HG02623 (cell line): ENCODE measurements around the gene SH2D2A.
A peak's percentile ranks its signal among the peaks of the same experiment; 100 is the strongest.
"Not testable (repeated sequence)": the region's sequence is repeated elsewhere in the genome, so short reads cannot be mapped to it uniquely, and the experiment has no call there.

Source experiments
- ATAC-seq: cut with Tn5 transposase; IDR thresholded peaks from one replicate; pipeline ENCODE4 v1.9.1; 2021; ENCODE audit warnings: moderate library complexity; ENCODE audit not compliant: unreplicated experiment

The SH2D2A gene

GRCh38 chr1:156775799-156776198 is 40.8 kb downstream of the SH2D2A start:
- no peak for ATAC-seq

GRCh38 chr1:156773607-156774006 is 43.0 kb downstream of the SH2D2A start:
- no peak for ATAC-seq

GRCh38 chr1:156772728-156773497 is 43.7 kb downstream of the SH2D2A start:
- ATAC-seq: no peak

DNA sequence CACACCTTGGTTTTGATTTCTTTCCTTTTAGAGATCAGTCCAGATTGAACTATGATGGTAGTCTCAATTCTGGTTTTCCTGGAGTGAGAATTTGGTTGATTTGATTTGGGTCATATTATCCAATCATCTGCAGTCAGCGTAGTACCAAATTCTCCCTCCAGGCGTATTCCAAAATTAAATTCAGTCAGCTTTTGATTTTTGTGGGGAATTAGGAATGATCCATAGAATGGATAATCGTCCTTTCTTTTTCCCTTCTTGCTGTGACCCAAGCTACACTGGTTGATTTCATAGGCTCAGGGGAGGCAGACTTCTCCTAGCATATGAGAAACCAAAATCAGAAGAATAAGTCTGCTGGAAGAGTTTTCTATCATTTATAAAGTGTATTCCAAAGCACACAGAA is 44.4 kb downstream of the SH2D2A start:
- no peak for ATAC-seq

DNA sequence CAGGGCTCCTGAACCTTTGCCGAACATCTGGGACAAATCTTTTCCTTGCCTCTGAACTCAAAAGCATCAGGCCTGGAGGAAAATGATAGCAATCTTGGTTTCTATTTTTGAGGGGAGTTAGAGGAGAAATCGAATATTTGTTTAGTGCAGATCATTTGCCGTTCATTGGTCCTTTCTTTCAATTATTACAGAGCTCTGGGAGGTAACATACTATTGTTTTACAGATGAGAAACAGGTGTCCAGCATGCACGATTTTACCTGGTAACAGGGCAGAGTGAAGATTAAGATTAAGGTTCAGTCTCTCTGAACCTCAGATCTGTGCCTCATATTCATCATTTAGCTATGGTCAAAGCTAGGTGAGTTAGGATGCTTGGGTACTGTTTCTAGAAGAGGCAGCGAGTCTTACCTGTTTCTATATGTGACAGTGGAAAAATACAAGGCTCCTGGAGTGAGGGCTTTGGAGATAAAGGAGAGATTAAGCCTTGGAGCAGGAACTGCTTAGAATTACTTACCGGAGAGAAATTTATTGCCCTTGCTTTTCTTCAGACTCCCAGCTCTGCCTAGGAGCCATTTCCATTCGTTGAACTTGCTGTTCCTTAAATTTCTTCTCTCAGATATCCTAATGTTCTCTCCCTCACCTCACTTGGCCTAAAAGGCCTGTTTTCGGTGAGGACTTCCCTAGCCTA is 47.9 kb downstream of the SH2D2A start:
- no peak for ATAC-seq

- peak; percentile 3 for ATAC-seq
Measured at GRCh38 chr1:156767879-156768604, 48.6 kb downstream of the SH2D2A start.

DNA sequence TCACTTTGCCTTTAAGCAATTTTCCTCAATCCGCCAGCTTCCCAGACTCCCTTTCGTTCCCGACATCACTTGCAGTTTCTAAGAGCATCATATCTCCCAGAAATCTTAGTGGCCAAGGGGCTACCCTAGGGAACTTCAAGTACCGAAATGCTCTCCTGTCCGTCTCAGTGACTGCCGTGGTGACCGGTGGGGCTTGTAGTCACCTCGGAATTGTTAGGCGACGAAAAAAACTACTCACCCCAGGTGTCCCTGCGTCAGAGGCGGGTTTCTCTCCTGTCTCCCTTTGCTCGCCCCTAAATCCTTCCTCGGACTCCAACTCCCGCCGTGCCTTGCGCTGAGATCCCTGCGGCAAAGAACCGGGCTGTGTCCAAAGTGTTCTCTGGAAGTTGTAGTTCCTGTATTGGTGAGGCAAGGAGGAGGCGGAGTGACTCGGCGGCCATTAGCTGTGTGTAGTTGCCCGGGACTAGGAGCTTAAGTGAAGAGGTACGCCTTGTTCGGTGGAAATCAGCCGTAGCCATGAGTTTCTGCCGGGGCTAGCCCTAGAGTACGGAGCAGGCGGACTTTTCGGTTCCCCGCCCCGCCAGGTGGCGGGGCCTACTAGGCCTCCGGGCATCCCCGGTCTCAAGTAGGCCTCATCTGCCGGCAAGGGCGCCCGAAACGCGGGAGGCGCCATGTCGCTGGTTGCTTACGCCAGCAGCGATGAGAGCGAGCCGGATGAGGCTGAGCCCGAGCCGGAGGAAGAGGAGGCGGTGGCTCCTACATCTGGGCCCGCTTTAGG is 49.4 kb downstream of the SH2D2A start, which contains the start of gene PRCC:
Gene PRCC (plus strand): TSS at position 435 of the 778 bp plus-strand sequence. CDS start 237 bp downstream, at position 672.
- peak; percentile 92 for ATAC-seq

DNA sequence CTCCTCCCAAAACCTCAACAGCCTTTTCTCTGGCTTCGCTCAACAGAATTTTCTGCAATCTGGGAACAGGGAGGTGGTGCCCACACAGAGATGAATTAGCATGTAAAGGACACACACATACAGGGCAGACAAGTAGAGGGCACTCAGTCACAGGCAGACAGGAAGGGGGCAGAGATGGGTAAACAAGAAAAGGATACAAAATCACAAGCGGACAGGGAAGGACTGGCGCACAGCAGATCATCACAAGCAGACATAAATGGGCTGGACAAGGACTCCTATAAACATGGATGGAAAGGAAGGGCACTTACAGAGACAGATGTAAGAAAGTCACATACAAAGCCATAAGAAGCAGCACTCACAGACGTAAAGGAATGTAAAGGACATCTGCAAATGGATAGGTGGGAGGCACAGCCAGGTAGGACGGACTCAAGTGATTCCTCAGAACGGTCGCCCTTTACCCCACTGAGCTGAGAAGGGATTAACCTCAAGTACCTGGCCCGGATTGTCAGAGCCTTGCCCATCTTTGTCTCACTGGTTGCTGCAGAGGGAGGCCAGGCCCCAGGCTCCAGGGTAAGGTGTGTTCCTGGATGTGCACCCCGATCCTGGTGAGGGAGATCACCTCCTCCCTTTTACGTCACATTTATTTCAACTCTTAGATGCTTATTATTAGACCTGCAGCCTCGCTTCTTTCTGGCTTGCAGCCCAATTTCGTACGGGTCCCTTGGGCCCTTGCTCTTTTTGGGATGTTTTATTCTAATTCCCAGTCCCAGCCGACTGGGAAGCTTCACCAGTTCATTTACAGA is 50.1 kb downstream of the SH2D2A start:
- ATAC-seq: peak; percentile 2

DNA sequence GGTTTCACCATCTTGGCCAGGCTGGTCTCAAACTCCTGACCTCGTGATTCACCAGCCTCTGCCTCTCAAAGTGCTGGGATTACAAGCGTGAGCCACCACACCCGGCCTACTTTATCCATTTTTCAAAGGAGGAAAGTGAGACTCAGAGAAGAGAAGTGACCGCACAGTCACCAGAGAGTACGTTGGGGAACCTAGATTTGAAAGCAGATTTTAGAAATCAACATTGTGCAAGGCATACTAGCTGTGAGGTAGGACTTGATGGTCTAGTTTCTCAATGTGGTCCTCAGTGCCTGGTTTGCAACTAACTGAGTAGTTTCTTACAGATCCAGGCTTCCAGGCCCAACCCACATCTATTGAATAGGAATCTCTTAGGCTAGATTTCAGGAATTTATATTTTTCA is 51.0 kb downstream of the SH2D2A start:
- ATAC-seq: no peak

DNA sequence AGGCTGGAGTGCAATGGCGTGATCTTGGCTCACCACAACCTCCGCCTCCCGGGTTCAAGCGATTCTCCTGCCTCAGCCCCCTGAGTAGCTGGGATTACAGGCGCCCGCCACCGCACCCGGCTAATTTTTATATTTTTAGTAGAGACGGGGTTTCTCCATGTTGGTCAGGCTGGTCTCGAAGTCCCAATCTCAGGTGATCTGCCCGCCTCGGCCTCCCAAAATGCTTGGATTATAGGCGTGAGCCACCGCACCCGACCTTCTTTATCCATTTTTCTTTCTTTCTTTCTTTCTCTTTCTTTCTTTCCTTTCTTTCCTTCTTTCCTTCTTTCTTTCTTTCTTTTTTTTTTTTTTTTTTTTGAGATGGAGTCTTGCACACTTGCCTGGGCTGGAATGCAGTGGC is 51.5 kb downstream of the SH2D2A start:
- ATAC-seq: not testable (repeated sequence)

DNA sequence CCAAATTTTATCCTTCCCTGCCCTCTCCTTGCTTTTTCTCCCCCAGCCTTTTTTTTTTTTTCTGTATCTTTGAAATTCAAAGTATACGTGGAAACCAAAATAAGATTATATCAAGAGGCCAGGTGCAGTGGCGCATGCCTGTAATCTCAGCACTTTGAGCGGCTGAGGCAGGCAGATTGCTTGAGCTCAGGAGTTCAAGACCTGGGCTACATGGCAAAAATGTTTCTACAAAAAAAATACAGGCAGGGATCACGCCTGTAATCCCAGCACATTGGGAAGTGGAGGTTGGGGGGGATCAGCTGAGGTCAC is 55.9 kb downstream of the SH2D2A start:
- ATAC-seq: no peak

GRCh38 chr1:156760092-156760795 is 56.4 kb downstream of the SH2D2A start:
- ATAC-seq: no peak

GRCh38 chr1:156757572-156758253 is 58.9 kb downstream of the SH2D2A start:
- ATAC-seq: not testable (repeated sequence)

DNA sequence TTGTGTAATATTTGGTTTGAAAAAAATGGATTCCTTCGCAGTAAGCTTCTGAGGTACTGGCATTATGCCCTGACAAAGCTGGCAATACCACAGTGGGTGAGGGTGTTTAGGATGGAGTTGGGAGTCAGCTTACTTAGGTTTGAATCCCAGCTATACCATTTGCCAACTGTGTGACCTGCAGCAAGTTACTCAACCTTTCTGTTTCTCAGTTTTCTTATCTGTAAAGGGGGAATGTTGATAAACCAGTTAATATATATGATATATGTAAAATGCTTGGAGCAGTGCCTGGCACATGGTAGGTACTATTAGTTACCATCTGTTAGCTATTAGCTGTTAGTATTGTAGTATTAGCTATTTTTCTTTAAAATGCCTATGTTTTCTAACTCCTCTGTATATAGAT is 60.3 kb downstream of the SH2D2A start:
- no peak for ATAC-seq
